NCI-H524 (cell line): ENCODE measurements around the gene FHOD3.

Source experiments
- DNase-seq, 2 experiments: peaks; one replicate each; lab custom pipeline; 2025; lab: John Stamatoyannopoulos, UW

Gene FHOD3

GRCh38 chr18:36477776-36478175 lies 180.3 kb downstream of the FHOD3 start:
- no peak for DNase-seq

DNA sequence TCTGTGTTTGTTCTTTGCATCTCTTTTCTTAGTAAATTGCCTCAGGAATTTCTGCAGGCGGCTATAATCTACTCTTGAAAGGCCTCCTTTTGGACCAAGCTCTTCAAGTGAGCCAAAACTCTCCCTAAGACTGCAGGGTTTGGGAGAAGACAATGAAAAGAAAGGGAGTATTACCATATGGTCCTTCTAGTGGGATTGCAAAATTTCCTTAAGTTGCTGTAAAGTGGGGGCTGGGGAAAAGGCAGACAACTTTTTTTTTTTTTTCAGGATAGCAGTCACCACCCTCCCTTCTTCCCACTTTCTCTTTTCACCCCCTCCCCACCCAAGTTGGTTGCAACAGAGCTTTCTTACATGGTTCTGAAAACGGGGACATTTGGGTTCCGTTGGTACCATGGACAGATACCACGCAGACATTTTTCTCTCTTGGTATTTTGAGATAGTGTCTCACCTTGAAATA lies 183.7 kb downstream of the FHOD3 start:
- peak; percentile 13 to 44 for DNase-seq

DNA sequence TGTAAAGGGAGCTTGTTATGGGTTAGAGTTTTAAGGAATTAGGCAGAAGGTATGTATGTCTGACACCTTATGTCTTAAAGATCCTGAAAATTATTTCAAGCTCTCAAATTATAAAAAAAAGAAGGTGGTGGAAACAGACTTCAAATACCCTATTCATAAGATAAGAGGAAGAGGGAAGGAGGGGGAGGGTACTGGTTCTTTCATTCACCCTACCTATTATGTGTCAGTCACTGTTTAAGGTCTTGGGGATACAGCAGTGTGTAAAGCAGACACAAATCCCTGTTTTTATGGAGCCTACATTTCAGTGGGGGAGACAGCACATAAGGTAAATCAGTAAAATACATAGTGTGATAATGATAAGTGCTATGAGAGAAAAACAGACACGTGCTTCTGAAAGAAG lies 184.4 kb downstream of the FHOD3 start:
- DNase-seq: no peak

- DNase-seq: no peak
Observed at GRCh38 chr18:36484591-36484990, 187.1 kb downstream of the FHOD3 start.

DNA sequence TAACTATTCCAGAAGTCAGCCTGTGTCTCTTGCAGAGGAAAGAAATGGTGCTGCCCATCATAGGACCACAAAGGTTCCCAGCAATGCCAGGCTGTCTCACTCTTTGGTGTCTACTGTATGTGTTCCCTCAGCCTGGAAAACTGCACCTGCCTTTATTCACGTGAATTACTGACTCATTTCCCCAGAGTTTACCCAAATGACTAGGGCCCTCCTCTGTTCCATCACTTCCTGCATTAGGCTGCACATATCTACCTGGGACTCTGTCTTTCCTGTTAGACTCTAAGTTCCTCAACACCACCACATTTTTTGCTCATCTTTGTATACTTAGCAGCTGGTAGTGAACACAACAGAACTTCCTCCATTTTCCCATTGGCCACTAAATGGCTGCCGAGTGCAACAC lies 188.3 kb downstream of the FHOD3 start:
- no peak for DNase-seq

- no peak for DNase-seq
Observed at GRCh38 chr18:36488131-36488530, 190.6 kb downstream of the FHOD3 start.

- no peak for DNase-seq
Observed at GRCh38 chr18:36490897-36491296, 193.4 kb downstream of the FHOD3 start.

DNA sequence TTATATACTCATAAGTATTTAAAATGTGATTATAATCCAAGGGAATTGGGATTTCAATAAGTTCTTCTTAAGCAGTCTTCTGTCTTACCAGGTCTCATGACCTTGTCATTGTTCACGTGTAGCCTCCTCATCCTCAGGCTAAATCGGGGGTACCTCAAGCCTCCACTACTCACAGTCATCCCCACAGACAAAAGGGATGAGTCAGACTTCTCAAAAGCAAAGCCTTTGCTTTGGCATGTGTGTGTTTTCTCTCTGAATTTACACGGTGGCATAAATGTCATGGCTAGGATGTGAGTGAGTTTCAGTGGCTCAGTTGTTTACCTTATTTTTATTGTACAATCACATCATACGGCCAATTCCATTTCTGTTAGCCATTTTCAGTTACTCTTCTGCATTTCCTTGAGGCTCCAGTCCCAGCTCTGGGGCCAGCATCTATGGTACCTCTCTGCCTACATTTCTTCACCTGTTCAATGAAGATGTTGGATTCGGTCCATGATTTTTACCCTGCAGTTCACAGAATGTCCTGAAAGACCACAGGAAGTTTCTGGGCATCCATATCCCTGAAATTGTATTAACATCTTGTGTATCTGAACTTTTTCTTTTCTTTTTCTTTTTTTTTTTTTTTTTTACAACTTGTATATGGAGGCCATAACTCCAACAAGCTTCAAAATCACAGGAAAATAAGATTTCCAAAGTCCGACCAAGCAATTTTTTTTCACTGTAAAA lies 195.3 kb downstream of the FHOD3 start:
- DNase-seq: no peak

DNA sequence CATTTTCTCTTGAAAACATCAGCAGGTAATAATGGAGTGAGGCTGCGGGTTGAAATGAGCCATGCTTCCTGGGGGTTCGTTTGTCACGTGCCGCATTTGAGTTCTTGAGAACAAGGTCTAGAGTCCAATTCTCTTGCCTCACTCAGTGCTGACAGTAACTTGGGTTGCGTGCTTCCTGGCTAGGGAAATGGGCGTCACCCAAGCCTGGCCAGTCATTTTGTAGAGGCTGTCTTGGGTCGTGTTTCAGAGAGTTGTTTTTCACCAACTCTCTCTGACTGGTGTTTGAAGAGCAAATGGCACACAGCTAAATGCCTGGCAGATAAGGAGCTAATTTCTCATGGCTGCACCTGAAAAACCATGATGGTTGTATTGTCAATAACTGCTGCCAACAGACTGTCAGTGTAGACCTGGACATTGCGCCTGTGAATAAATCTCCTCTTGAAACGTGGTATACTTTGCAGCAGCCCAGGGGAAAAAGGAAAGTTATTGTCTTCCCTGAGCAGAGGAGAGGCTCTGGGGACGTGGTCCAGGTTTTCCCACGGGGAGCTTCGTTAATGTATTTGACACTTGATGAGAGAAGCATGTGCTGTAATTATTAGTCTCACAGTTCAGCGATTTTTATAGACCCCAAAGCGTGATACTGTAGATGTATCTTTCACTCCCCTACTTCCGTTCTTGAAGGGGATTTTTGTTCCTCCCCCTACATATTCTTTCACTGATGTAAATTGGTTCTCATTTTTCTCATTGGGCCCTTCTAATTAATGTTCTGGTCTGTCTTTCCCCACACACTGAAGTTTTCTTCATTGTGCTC lies 196.0 kb downstream of the FHOD3 start:
- DNase-seq: peak in 1 of 2 experiments; percentile 18

- no peak for DNase-seq
Observed at GRCh38 chr18:36494160-36494437, 196.6 kb downstream of the FHOD3 start.

- no peak for DNase-seq
Observed at GRCh38 chr18:36496022-36496421, 198.5 kb downstream of the FHOD3 start.

DNA sequence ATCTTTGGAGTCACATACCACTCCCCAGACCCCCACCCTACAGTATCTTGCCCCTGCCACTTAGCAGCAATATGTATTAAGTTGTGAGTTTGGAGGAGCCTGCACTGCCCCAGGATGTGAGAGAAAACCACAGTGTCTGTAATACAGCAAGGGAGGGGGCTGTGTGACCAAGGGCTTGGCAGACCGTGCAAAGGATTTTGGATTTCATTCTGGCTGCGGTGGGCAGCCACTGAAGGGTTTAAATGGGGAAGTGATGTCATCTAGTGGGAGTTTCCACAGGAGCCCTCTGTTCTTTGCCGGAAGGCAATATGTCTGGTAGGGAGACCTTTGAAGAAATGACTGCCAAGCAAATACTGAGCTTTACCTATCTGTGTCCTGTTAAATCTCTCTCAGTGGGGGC lies 202.4 kb downstream of the FHOD3 start:
- no peak for DNase-seq

- DNase-seq: peak in 1 of 2 experiments; percentile 10
Observed at GRCh38 chr18:36501100-36501499, 203.6 kb downstream of the FHOD3 start.

DNA sequence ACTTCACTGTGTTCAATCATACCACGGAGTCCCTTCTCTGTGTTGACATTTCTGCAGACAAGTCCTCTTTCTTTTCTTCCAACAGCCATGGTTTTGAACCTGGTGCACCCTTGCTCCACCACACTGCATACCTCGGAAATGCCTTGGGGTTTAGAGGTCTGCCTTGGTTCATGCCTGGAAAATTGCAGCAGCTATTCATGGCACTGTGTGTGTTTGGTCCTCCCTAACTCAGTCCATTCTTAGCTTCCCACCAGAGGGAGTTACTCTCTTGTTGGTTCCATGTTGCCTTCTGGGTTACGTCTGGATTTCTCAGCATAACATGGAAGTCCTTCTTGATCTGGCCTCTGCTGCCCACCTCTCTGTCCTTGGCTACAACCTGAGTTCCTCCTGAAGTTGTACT lies 206.0 kb downstream of the FHOD3 start:
- no peak for DNase-seq

- DNase-seq: no peak
Observed at GRCh38 chr18:36504928-36505327, 207.4 kb downstream of the FHOD3 start.

DNA sequence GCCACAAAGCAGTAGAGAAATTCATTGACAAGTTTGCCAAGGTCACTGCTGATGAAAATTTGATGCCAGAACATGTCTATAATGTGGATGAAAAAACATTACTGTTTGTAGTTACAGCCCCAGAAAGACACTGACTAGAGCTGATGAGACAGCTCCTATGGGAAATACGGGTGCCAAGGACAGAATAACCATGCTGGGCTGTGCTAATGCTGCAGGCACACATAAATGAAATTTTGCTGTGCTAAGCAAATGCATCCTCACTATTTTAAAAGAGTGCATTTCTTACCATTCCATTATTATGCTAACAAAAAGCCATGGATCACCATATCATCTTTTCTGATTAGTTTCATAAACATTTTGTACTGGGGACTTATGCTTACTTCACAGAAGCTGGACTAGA lies 208.2 kb downstream of the FHOD3 start:
- DNase-seq: no peak

DNA sequence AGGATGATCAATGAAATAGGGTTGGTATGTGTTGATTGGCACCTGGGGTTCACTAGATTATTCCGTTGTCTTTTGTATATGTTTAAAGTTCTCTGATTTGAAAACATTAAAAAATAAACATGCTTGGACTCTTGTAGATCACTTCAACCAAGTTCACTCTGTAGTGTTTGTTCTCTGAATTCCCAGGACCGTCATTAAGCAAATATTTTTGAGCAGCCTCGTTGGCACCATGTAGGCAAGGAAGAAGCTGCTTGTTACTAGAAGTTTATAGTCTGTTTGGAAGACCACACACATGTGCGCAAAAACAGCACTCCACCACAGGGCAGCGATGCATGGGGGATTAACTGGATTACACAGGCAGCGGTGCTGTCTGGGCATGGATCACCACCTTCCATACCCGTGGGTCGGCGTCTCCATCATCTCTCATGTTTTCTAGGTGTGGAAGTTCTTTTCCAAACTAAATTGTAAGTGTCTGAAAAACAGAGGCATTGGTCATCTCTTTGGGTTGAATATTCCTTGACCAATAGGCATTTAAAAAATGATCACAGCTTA lies 212.2 kb downstream of the FHOD3 start:
- peak in 1 of 2 experiments; percentile 15 for DNase-seq

GRCh38 chr18:36511791-36512352 lies 214.4 kb downstream of the FHOD3 start:
- no peak for DNase-seq

GRCh38 chr18:36513556-36513955 lies 216.0 kb downstream of the FHOD3 start:
- no peak for DNase-seq

GRCh38 chr18:36514778-36515177 lies 217.3 kb downstream of the FHOD3 start:
- no peak for DNase-seq

DNA sequence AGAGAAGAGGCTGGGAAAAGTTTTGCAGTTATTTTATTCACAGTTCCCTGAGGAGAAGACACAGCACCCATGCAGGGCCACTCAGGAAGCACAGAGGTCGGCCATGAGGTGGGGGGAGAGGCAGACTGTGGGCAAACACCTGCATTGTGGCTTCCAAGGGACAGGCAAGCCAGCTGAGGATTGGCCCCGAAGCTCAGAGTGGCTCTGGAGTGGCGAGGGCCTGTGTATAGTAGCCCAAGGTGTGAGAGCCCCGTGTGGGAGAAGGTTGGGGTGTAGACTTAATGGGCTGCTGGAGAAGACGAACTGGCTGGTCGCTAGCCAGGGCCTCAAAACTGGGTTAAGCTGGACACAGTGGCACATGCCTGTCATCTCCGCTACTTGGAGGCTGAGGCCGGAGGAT lies 218.7 kb downstream of the FHOD3 start:
- no peak for DNase-seq

DNA sequence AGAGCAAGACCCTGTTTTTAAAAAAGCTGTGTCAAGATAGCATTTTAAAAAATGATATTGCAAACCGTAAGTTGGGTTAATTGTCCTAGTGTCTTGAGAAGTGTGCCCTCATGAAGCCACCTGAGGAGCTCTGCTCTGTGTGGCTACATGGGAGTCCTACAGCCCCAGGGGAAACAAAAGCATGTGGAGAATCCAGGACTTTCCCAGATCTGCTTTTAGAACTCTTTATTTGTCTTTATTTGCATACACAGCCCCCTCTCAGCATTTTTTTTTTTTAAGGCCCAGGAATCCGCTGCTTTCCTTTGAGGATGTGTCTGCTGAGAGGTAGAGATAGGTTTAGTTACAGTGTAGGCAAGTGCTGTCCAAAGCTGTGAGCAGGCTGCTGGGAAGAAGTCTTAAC lies 219.2 kb downstream of the FHOD3 start:
- DNase-seq: no peak

- DNase-seq: no peak
Observed at GRCh38 chr18:36518839-36519238, 221.3 kb downstream of the FHOD3 start.
